Activated T-cell treated with anti-CD3 and anti-CD28 coated beads, Interleukin-2, amount 50 U/mL, for 72 hours (primary cell): ENCODE measurements around the gene IL15RA. TPM values are rescaled to one million over a fixed set of nuclear protein-coding genes. Genes with fewer than 3 reads are reported as not detected.
"Not testable (repeated sequence)": the region's sequence is repeated elsewhere in the genome, so short reads cannot be mapped to it uniquely, and the experiment has no call there.

Source experiments
- ATAC-seq, 2 donors: fragments of 150-1000 bp; cut with Tn5 transposase; replicated peaks in 1 of 2; 2 replicates each; pipeline ENCODE4 v1.10.0; 2021; ENCODE audit warnings: moderate library complexity in 2 of 2, mild to moderate bottlenecking in 1 of 2
- DNase-seq, 2 donors: peaks; one replicate each; pipeline ENCODE4 v3.0.0; 2021 to 2022; ENCODE audit warnings: mixed read lengths in 1 of 2
- H3K27ac Mint-ChIP-seq: one replicate; pipeline ENCODE4 v1.8.0; 2022; ENCODE audit warnings: mild to moderate bottlenecking, moderate library complexity, mixed read lengths
- H3K27me3 Mint-ChIP-seq: one replicate; pipeline ENCODE4 v1.8.0; 2022; ENCODE audit warnings: low read depth, mixed read lengths
- H3K36me3 Mint-ChIP-seq, 2 donors: one replicate each; pipeline ENCODE4 v1.8.0; 2022; ENCODE audit warnings: mixed read lengths in 2 of 2, mild to moderate bottlenecking in 1 of 2; ENCODE audit not compliant: insufficient read depth in 2 of 2
- H3K4me1 Mint-ChIP-seq: one replicate; pipeline ENCODE4 v1.8.0; 2022; ENCODE audit warnings: low read depth, mixed read lengths
- H3K4me3 Mint-ChIP-seq, 2 donors: one replicate each; pipeline ENCODE4 v1.8.0; 2022; ENCODE audit warnings: mild to moderate bottlenecking in 2 of 2, mixed read lengths in 2 of 2, moderate library complexity in 2 of 2
- H3K9me3 Mint-ChIP-seq, 2 donors: one replicate each; pipeline ENCODE4 v1.8.0; 2022; ENCODE audit warnings: mixed read lengths in 2 of 2
- total RNA-seq, 2 donors: library from RNA; stranded (reverse); gene quantifications; one replicate each; pipeline ENCODE4 v1.2.3, GENCODE V29; 2022

The IL15RA gene
- total RNA-seq, 2 donors from 2014 or later: 23.7 to 30.0 TPM

DNA sequence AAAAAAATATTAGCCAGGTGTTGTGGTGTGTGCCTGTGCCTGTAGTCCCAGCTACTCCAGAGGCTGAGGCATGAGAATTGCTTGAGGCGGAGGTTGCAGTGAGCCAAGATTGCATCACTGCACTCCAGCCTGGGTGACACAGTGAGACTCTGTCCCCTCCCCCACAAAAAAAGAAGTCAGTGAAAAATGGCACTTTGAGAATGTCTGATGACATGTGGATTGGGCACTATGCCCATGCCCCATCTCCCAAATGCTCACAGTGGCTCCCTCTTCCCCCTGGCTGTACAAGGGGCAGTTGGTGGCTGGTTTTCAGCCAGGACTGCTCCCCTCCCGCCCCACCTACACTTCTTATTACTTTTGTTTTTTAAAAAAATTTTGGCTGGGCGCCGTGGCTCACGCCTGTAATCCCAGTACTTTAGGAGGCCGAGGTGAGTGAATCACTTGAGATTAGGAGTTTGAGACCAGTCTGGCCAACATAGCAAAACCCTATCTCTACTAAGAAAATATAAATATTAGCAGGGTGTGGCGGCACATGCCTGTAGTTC is 26.1 kb downstream of the IL15RA start:
- no peak for DNase-seq
- peaks cover 7% of the 10 kb centered on the region for H3K4me1 Mint-ChIP-seq
- no peaks in the 10 kb centered on the region for H3K27me3 Mint-ChIP-seq
- no peaks in the 10 kb centered on the region for H3K9me3 Mint-ChIP-seq
- ATAC-seq: no peak
- H3K4me3 Mint-ChIP-seq: no peak overlapping the region
- H3K27ac Mint-ChIP-seq: no peak overlapping the region
- H3K36me3 Mint-ChIP-seq: no peaks in the 10 kb centered on the region

DNA sequence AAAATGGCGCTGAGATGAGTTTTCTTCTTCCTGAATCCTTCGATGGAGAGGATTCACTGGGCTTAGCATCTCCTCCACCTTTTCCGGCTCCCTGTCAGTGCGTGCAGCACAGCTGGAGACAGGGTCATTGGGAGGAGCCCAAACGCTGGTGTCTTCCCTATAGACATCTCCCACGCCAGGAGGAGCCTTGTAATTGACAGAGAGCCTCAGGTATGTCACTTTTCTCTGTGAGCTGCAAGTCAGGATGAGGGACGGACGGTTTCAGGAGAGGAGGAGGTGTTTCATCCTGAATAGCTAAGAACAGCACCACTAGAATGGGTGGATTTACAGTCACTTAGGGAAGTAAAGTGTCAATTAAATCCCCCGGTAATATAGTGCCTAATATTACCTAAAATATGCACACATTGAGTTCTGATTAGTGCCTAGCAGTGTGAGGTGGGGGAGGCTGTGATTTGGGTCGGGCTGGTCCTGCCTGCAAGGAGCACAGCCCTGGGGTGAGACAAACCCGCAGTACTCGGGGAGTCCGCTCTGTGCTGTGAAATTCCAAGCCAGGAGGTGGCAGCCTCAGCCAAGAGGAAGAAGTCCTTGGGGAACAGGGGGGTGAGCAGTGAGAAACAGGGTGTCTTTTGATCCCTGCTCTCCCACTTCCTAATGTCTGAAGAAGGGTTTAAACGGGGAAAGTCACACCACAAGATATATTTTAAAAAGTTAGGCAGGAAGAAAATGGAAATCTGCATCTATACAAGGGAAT is 28.2 kb downstream of the IL15RA start:
- H3K4me3 Mint-ChIP-seq: no peak overlapping the region
- no peaks in the 10 kb centered on the region for H3K27me3 Mint-ChIP-seq
- ATAC-seq (peak in 1 of 2 donors; percentile 47), DNase-seq (peak; percentile 20 to 32)
- peak overlapping the region; percentile 68 for H3K27ac Mint-ChIP-seq
- no peaks in the 10 kb centered on the region for H3K36me3 Mint-ChIP-seq
- H3K9me3 Mint-ChIP-seq: no peaks in the 10 kb centered on the region
- peaks cover 15% of the 10 kb centered on the region for H3K4me1 Mint-ChIP-seq

DNA sequence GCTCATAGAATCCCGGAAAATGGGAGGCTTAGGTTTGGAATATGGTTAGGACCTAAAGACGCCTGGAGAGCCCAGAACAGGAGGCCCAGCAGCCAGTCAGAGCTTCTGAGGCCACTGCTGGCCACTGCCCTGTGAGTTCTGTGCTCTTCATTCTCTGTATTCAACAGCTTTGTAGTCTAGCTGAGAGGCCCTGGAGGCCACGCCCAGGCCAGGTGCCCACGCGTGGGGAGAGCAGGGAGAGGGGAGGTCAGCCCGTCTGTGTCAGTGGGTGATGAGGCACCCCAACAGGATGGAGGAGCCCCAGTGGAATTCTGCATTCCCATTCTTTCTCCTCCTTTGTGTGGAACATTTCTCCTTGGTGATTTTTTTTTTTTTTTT is 29.1 kb downstream of the IL15RA start:
- Mint-ChIP-seq H3K4me1 (peaks cover 15% of the 10 kb centered on the region), H3K4me3 (no peak overlapping the region), H3K36me3 (no peaks in the 10 kb centered on the region), H3K27ac (no peak overlapping the region), H3K27me3 (no peaks in the 10 kb centered on the region), H3K9me3 (no peaks in the 10 kb centered on the region)
- ATAC-seq (no peak), DNase-seq (no peak)

DNA sequence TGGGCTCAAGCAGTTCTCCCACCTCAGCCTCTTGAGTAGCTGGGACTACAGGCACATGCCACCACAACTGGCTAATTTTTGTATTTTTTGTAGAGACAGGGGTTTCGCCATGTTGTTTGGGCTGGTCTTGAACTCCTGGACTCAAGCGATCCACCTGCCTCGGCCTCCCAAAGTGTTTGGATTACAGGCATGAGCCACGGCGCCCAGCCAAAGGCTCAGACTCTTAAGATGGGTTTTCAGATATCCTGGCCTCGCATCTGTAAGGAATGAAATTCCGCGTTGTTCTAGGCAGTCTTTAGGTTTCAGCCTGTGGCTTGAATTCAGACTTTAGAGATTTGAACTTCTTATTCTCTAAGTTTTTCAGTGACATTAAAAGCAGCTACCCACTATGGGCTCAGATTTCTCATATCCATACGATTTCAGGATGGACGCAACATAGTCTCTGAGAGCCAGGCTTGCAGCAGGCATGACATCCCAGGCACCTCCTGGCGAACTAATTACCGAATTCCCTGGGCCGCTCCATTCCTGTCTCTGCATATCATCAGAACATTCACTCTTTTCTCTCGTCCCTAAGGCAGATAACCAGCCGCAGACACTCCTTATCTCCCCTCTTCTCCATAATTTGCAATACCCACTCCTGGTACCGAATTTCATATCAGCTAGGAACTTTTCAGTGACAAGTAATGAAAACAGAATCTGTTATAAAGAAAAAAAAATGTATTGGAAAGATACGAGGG is 29.7 kb downstream of the IL15RA start:
- ATAC-seq (no peak), DNase-seq (no peak)
- H3K4me1 Mint-ChIP-seq: peaks cover 15% of the 10 kb centered on the region
- no peaks in the 10 kb centered on the region for H3K36me3 Mint-ChIP-seq
- H3K4me3 Mint-ChIP-seq: no peak overlapping the region
- H3K27ac Mint-ChIP-seq: no peak overlapping the region
- H3K27me3 Mint-ChIP-seq: no peaks in the 10 kb centered on the region
- no peaks in the 10 kb centered on the region for H3K9me3 Mint-ChIP-seq

DNA sequence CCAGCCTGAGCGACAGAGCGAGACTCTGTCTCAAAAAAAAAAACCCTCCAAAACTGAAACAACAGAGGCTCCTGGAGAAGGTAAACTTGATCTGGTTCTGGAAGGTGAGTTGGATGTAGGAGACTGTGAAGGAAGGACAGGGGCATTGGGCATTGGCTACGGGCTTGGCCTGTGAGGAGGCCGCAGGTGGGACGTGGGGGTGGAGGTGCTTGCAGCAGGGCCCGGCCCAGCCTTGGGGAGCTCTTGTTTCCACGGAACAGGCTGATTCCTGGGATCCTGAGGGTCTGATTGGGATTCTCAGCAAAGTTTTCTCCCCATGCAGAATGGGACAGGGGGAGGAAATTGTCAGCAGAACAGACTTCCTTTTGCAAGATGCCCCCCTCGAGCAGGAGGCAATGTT is 30.6 kb downstream of the IL15RA start:
- Mint-ChIP-seq H3K4me3 (no peak overlapping the region), H3K4me1 (peaks cover 15% of the 10 kb centered on the region), H3K9me3 (no peaks in the 10 kb centered on the region), H3K36me3 (no peaks in the 10 kb centered on the region), H3K27ac (no peak overlapping the region), H3K27me3 (no peaks in the 10 kb centered on the region)
- DNase-seq (no peak), ATAC-seq (no peak)

DNA sequence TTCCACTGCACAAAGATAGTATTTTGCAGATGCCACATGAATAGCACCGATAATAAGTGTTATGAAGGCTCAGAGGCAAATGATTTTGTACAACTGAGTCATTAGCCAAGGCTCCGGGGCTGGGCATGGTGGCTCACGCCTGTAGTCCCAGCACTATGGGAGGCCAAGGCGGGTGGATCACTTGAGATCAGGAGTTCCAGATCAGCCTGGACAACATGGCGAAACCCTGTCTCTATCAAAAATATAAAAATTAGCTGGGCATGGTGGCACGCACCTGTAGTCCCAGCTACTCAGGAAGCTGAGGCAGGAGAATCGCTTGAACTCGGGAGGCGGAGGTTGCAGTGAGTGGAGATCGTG is 30.9 kb downstream of the IL15RA start:
- H3K4me1 Mint-ChIP-seq: peaks cover 15% of the 10 kb centered on the region
- not testable (repeated sequence) for H3K9me3 Mint-ChIP-seq, H3K27ac Mint-ChIP-seq, H3K27me3 Mint-ChIP-seq, DNase-seq, H3K4me3 Mint-ChIP-seq, ATAC-seq, H3K36me3 Mint-ChIP-seq

DNA sequence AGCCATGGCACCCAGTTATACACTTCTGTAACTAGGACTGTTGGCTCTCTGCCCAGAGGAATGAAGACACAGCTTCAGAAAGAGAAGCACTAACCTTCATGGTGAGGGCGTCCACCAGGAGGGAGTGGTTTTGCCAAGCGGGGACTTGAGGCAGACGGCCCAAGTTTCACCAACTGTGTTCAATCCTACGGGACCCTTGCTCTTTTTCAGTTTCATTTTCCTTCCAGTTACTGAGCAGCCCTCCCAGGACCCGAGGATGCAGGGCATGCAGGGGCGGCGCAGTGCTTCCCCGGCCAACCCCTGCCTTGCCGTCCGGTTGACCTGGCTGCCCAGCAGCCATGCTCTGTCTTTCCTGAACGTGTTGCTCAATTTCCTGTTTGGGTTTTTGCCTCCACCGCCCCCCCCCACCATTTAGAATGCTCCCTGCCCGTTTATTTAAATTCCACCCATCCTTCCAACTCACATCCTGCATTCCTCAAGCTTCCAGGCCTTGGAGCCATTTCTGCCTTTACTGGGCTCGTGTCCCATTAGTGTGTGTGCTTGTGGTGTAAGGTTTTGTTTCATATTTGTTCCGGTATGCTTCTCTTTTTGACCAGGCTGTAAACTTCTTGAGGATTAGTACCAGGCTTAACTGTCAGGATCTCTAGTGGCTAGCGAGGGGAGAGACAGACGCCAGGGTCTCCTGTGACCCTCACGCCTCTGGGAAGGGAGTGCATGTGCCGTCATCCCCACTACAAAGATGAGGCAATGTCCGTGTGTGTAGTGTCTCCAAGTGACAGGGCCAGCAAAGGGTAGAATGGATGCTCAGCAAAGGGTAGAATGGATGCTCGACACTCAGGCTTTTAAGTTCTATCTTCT is 31.6 kb downstream of the IL15RA start:
- ATAC-seq: peak in 1 of 2 donors; percentile 7
- no peak for DNase-seq
- no peaks in the 10 kb centered on the region for H3K9me3 Mint-ChIP-seq
- H3K4me1 Mint-ChIP-seq: peaks cover 15% of the 10 kb centered on the region
- peak overlapping the region; percentile 20 for H3K27ac Mint-ChIP-seq
- no peaks in the 10 kb centered on the region for H3K27me3 Mint-ChIP-seq
- peak overlapping the region; percentile 19 to 46 for H3K4me3 Mint-ChIP-seq
- no peaks in the 10 kb centered on the region for H3K36me3 Mint-ChIP-seq

DNA sequence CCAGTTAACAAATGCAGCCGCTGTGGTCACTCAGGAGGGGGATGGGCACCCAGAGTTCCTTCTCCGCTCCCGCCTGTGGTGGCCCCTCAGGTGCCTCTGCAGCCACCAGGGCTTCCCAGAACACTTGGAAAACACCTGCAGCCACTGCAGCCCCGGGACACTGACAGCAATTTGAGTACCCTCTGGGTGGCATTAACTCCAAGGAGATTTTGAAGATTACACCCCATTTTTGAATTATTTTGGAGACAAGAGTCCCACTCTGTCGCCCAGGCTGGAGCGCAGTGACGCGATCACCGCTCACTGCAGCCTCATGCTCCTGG is 32.2 kb downstream of the IL15RA start:
- no peak for ATAC-seq
- Mint-ChIP-seq H3K27me3 (no peaks in the 10 kb centered on the region), H3K36me3 (no peaks in the 10 kb centered on the region), H3K27ac (no peak overlapping the region), H3K4me3 (no peak overlapping the region), H3K9me3 (no peaks in the 10 kb centered on the region), H3K4me1 (peaks cover 15% of the 10 kb centered on the region)
- no peak for DNase-seq

DNA sequence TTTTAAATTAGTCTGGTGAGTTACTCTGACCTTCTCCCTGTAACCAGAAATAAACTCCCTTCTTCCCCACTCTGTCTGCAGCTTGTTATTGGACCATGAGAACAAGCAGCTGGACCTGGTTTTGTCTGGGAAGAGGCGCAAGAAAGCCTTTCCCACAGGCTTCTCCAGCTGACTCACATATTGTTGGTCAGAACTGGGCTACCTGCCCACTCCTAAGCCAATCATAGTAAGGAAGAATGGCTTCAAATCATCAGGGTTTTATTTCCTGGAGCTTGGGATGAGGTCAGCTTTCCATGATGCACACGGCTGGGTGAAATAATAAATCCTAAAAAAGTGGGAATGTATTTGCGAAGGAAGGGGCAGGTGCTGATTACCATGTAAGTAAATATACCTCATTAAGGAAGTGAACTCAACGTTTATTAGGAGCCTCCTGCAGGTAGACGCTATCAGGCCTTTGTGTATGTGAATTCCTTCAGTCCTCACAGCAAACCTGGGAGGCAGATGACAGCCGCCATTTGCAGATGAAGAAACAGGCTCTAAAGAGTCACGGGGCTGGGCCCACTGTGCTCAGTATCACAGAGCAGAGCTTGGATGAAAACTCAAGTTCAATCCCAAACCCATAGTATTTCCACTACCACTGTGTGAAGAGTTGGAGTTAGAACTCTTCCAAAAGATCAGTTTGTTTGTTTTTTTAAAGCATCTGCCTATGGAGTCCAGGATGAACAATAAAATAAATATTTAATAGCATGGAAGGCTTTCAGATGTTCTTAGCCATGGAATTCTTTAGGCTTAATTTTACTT is 32.8 kb downstream of the IL15RA start:
- Mint-ChIP-seq H3K27me3 (no peaks in the 10 kb centered on the region), H3K36me3 (no peaks in the 10 kb centered on the region), H3K4me1 (peaks cover 14% of the 10 kb centered on the region)

DNA sequence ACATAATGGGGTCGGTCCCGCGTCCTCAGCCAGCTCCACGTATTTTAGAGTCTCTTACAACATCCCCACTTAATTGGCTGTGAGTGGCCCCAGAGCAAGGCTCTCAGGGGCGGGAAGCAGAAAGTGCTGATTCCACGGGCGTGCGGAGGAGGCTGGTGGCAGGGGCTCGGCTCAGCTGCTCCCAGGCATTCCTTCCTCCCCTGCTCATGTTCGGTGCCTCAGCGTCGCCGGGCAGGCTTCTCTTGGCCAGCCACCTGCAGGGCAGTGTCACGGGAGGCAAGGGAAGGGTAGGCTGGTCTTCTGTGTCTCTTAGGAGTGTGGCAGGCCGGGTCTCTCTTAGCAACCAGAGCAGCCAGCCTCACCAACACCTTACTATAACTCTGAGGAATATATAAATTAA is 33.8 kb downstream of the IL15RA start:
- ATAC-seq: no peak
- DNase-seq: no peak
- Mint-ChIP-seq H3K36me3 (no peaks in the 10 kb centered on the region), H3K4me1 (peaks cover 9% of the 10 kb centered on the region), H3K27me3 (no peaks in the 10 kb centered on the region), H3K4me3 (no peak overlapping the region), H3K27ac (no peak overlapping the region), H3K9me3 (no peaks in the 10 kb centered on the region)

More for the DNA sequence above, 32.8 kb downstream of the IL15RA start:
- DNase-seq: no peak
- Mint-ChIP-seq H3K9me3 (no peaks in the 10 kb centered on the region), H3K4me3 (no peak overlapping the region), H3K27ac (no peak overlapping the region)
- no peak for ATAC-seq

DNA sequence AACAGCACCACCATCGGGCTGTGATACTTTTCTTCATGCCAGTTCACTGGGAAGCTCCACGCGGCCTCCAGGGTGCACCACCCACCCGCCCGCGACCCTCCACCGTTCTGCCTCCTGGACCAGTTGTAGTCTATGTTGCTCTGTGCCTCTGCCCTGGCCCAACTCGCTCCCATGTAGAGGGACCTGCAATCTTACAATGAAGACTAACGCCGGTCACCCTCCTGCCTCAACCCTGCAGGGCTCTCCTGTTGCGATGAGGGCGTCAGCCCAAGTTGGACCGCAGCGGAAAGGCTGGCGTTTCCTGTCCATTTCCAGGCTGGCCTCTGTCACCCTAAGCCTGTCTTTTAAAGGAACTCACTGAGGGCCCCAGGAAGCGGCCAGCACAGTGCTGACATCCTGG is 34.9 kb downstream of the IL15RA start:
- no peaks in the 10 kb centered on the region for H3K27me3 Mint-ChIP-seq
- H3K9me3 Mint-ChIP-seq: no peaks in the 10 kb centered on the region
- H3K27ac Mint-ChIP-seq: no peak overlapping the region
- no peak for ATAC-seq
- H3K36me3 Mint-ChIP-seq: peaks cover 0 to 6% of the 10 kb centered on the region in 2 donors
- peaks cover 9% of the 10 kb centered on the region for H3K4me1 Mint-ChIP-seq
- DNase-seq: no peak
- H3K4me3 Mint-ChIP-seq: no peak overlapping the region

DNA sequence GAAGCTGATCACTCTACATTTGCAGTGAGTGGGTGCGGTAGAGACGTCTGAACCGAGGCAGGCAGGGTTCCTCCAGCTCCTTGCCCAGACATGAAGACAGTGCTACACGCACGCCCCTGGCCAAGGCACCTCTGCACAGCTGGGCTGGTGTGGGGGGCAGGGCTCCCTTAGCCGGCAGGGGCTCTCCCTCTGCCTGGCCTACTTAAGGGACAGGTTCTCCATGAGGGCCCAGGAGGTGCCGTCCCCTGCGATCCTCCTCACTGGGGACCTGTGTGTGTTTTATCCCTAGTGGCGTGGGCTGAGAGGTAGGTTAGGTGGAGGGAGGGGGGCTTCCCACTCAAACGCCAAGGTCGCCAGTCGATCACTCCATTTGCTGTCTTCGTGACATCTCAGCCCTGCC is 35.3 kb downstream of the IL15RA start:
- no peaks in the 10 kb centered on the region for H3K27me3 Mint-ChIP-seq
- DNase-seq: no peak
- peaks cover 0 to 8% of the 10 kb centered on the region in 2 donors for H3K36me3 Mint-ChIP-seq
- no peak for ATAC-seq
- H3K27ac Mint-ChIP-seq: no peak overlapping the region
- peaks cover 9% of the 10 kb centered on the region for H3K4me1 Mint-ChIP-seq
- no peaks in the 10 kb centered on the region for H3K9me3 Mint-ChIP-seq
- H3K4me3 Mint-ChIP-seq: no peak overlapping the region
